ENCODE results near the gene CCDC30. TPM values are rescaled to one million over a fixed set of nuclear protein-coding genes. Genes with fewer than 3 reads are reported as not detected.

The CCDC30 gene
- total RNA-seq, 1 experiment from 2014 or later = 1.3 TPM

- CTCF ChIA-PET = no interaction called here
- Histone ChIP-seq H3K4me3 (ENCODE audit: low read depth in 2 of 2, low read length in 2 of 2) (no peak overlapping the region), H3K27me3 (ENCODE audit: control insufficient read depth, insufficient read depth, low read length) (no peaks in the 10 kb centered on the region; the same call in 1 of the 2 replicates), H3K4me1 (ENCODE audit: control insufficient read depth, insufficient read depth, low read length) (no peaks in the 10 kb centered on the region), H3K27ac (ENCODE audit: low read length) (no peak overlapping the region), H3K36me3 (ENCODE audit: control insufficient read depth, insufficient read depth, low read length) (no peaks in the 10 kb centered on the region), H3K9me3 (ENCODE audit: control insufficient read depth, insufficient read depth, low read depth, low read length) (no peaks in the 10 kb centered on the region)
- in situ Hi-C loops (cut with HindIII; ENCODE audit: low pct_unique_long_range_greater_than_20kb, low sequenced_read_pairs) = no loop called here
- ATAC-seq = no peak
- intact Hi-C loops (cut with micrococcal nuclease; ENCODE audit: unreplicated experiment) = no loop called here
- POLR2A ChIA-PET = no interaction called here
- TF ChIP-seq POLR2AphosphoS5 (IDR thresholded peaks at IDR 0.05; ENCODE audit: low read depth, low read length) (no peak), CTCF (IDR thresholded peaks at IDR 0.05) (no peak), REST (IDR thresholded peaks at IDR 0.05; ENCODE audit: insufficient read depth in 1 of 2, low read depth in 2 of 2, low read length in 1 of 2) (no peak), SIN3A (IDR thresholded peaks at IDR 0.05; ENCODE audit: borderline replicate concordance, insufficient read depth, low read depth, low read length) (no peak), TCF7L2 (IDR thresholded peaks at IDR 0.05; ENCODE audit: low read depth, low read length) (no peak)
- no peak for DNase-seq (ENCODE audit: low read depth, low spot score)
- no TSS peak for BruUV-seq (replicated peaks)
Observed at GRCh38 chr1:42639116-42639515, 176.0 kb downstream of the CCDC30 start.

- no peaks in the 10 kb centered on the region for H3K36me3 ChIP-seq (ENCODE audit: control insufficient read depth, insufficient read depth, low read length)
- BruUV-seq (replicated peaks) = no TSS peak
- ChIA-PET CTCF (no interaction called here), POLR2A (no interaction called here)
- DNase-seq (ENCODE audit: low read depth, low spot score) = no peak
- H3K27me3 ChIP-seq (ENCODE audit: control insufficient read depth, insufficient read depth, low read length) = peaks cover 2% of the 10 kb centered on the region; the same call in 1 of the 2 replicates
- no peak for ATAC-seq
- H3K4me3 ChIP-seq (ENCODE audit: low read depth in 2 of 2, low read length in 2 of 2) = no peak overlapping the region
- H3K4me1 ChIP-seq (ENCODE audit: control insufficient read depth, insufficient read depth, low read length) = no peaks in the 10 kb centered on the region
- TF ChIP-seq CTCF (IDR thresholded peaks at IDR 0.05) = no peak
- TF ChIP-seq REST (IDR thresholded peaks at IDR 0.05; ENCODE audit: insufficient read depth in 1 of 2, low read depth in 2 of 2, low read length in 1 of 2) = no peak
- TF ChIP-seq TCF7L2 (IDR thresholded peaks at IDR 0.05; ENCODE audit: low read depth, low read length) = no peak
- intact Hi-C loops (cut with micrococcal nuclease; ENCODE audit: unreplicated experiment) = no loop called here
- in situ Hi-C loops (cut with HindIII; ENCODE audit: low pct_unique_long_range_greater_than_20kb, low sequenced_read_pairs) = no loop called here
- H3K27ac ChIP-seq (ENCODE audit: low read length) = no peak overlapping the region
- no peaks in the 10 kb centered on the region for H3K9me3 ChIP-seq (ENCODE audit: control insufficient read depth, insufficient read depth, low read depth, low read length)
Observed at GRCh38 chr1:42646056-42646455, 183.0 kb downstream of the CCDC30 start.

All from Panc1 (cell line).